ENCODE measurements around the gene NELFB. TPM values are rescaled to one million over a fixed set of nuclear protein-coding genes. Genes with fewer than 3 reads are reported as not detected.

NELFB gene
- polyA plus RNA-seq, 1 donor (not counting 4 experiments of a cell fraction or from before 2014, with no cell fraction given), result 25.1 TPM

DNA sequence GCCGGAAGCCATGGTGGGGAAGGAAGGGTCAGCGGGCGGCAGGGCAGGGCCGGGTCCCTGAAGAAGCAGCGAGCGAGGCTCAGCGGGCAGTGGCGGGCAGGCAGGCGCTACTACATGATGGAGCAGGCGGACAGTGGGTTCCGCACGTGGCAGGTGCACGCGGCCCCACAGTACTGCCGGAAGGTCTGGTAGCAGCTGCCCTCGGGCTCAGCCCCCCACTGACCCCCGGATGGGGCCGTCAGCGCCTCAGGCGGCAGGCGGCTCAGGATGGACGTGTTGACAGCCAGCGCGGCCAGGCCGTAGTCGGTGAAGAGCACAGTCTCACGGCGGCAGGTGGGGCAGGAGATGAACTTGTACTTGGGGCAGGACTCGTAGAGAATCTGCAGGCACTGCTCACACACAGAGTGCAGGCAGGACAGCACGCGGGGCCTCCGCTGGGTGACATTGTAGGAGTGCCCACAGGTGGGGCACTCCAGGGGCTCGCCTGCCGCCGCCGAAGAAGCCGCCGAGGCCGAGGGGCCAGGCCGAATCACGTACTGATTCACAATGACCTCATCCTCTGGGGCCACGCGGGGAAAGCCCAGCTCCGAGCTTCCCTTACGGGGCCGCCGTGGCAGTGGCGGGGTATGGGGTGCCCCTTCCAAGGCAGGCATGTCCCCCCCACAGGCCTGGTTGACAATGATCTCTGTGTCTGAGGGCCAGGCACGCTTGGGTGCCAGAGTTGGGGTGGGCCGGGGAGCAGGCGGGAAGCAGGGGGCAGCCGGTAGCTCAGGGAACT, 34.6 kb upstream of the NELFB start:
- FAIRE-seq, result no peak
- H3K36me3 ChIP-seq (ENCODE audit: control insufficient read depth in 2 of 2, extremely low read depth in 1 of 2, insufficient read depth in 2 of 2, low read length in 2 of 2), result peaks cover 3 to 8% of the 10 kb centered on the region in 2 experiments
- peaks cover 39% of the 10 kb centered on the region for H3K4me1 ChIP-seq (ENCODE audit: control insufficient read depth, extremely low read depth, insufficient read depth, low read length)
- no peak overlapping the region for H3K9ac ChIP-seq (ENCODE audit: control insufficient read depth, extremely low read depth, insufficient read depth, low read length)
- no peaks in the 10 kb centered on the region for H3K79me2 ChIP-seq (ENCODE audit: control insufficient read depth, insufficient read depth, low read length)
- no peak overlapping the region for H2AFZ ChIP-seq (ENCODE audit: control insufficient read depth, low read length)
- TF ChIP-seq EZH2 (IDR thresholded peaks at IDR 0.05; ENCODE audit: low read length), result no peak
- TF ChIP-seq, protein P1, sequence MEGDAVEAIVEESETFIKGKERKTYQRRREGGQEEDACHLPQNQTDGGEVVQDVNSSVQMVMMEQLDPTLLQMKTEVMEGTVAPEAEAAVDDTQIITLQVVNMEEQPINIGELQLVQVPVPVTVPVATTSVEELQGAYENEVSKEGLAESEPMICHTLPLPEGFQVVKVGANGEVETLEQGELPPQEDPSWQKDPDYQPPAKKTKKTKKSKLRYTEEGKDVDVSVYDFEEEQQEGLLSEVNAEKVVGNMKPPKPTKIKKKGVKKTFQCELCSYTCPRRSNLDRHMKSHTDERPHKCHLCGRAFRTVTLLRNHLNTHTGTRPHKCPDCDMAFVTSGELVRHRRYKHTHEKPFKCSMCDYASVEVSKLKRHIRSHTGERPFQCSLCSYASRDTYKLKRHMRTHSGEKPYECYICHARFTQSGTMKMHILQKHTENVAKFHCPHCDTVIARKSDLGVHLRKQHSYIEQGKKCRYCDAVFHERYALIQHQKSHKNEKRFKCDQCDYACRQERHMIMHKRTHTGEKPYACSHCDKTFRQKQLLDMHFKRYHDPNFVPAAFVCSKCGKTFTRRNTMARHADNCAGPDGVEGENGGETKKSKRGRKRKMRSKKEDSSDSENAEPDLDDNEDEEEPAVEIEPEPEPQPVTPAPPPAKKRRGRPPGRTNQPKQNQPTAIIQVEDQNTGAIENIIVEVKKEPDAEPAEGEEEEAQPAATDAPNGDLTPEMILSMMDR (optimal IDR thresholded peaks at IDR 0.05 in 1 of 3, IDR thresholded peaks at IDR 0.05 in 1 of 3, conservative IDR thresholded peaks at IDR 0.05 in 1 of 3; ENCODE audit: extremely low read depth in 1 of 3, insufficient read depth in 2 of 3, low read length in 3 of 3), result no peak
- H3K4me3 ChIP-seq (ENCODE audit: control insufficient read depth in 2 of 3, extremely low read depth in 1 of 3, insufficient read depth in 2 of 3, low read depth in 1 of 3, low read length in 3 of 3), result no peak overlapping the region
- no peaks in the 10 kb centered on the region for H3K9me3 ChIP-seq (ENCODE audit: control insufficient read depth, low read depth, low read length)
- dilution Hi-C loops (cut with MboI; ENCODE audit: extremely low pct_ligation_motif_present, low sequenced_read_pairs), result no loop called here
- no peaks in the 10 kb centered on the region for H4K20me1 ChIP-seq (ENCODE audit: control insufficient read depth, extremely low read depth, insufficient read depth, low read length)
- no peak overlapping the region for H3K4me2 ChIP-seq (ENCODE audit: control insufficient read depth, extremely low read depth, insufficient read depth, low read depth, low read length)
- no peak for DNase-seq (ENCODE audit: low read depth, low spot score)
- H3K27ac ChIP-seq (ENCODE audit: control insufficient read depth, insufficient read depth, low read length), result no peak overlapping the region
- H3K9me1 ChIP-seq (ENCODE audit: control insufficient read depth, extremely low read depth, insufficient read depth, low read length), result no peaks in the 10 kb centered on the region
- no peaks in the 10 kb centered on the region for H3K27me3 ChIP-seq (ENCODE audit: control insufficient read depth, extremely low read depth, insufficient read depth, low read length)

DNA sequence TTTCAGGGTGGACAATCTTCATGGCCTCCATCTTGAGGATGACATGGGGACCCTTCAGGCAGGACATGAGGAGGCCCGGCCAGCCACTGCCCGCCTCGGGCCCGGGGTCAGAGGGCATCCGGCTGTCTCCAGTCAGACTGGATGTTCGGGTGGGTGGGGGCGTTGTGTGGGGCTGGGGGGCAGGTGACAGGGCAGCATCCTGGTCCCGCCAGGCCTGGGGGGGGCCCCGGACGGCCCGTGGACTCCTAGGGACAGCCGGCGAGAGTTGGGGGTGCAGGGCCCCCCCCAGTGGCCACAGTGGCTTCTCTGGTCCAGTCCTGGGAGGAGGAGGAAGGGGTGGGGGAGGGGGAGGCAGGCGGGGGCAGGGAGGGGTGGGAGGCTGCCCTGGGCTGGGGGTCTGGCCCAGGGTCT, 34.0 kb upstream of the NELFB start:
- no peak overlapping the region for H3K4me3 ChIP-seq (ENCODE audit: control insufficient read depth in 2 of 3, extremely low read depth in 1 of 3, insufficient read depth in 2 of 3, low read depth in 1 of 3, low read length in 3 of 3)
- H4K20me1 ChIP-seq (ENCODE audit: control insufficient read depth, extremely low read depth, insufficient read depth, low read length), result no peaks in the 10 kb centered on the region
- H3K36me3 ChIP-seq (ENCODE audit: control insufficient read depth in 2 of 2, extremely low read depth in 1 of 2, insufficient read depth in 2 of 2, low read length in 2 of 2), result peaks cover 2 to 5% of the 10 kb centered on the region in 2 experiments
- H3K9ac ChIP-seq (ENCODE audit: control insufficient read depth, extremely low read depth, insufficient read depth, low read length), result no peak overlapping the region
- H3K79me2 ChIP-seq (ENCODE audit: control insufficient read depth, insufficient read depth, low read length), result no peaks in the 10 kb centered on the region
- DNase-seq (ENCODE audit: low read depth, low spot score) (no peak), FAIRE-seq (no peak)
- no peaks in the 10 kb centered on the region for H3K27me3 ChIP-seq (ENCODE audit: control insufficient read depth, extremely low read depth, insufficient read depth, low read length)
- no peaks in the 10 kb centered on the region for H3K9me3 ChIP-seq (ENCODE audit: control insufficient read depth, low read depth, low read length)
- H3K27ac ChIP-seq (ENCODE audit: control insufficient read depth, insufficient read depth, low read length), result no peak overlapping the region
- no peaks in the 10 kb centered on the region for H3K9me1 ChIP-seq (ENCODE audit: control insufficient read depth, extremely low read depth, insufficient read depth, low read length)
- H2AFZ ChIP-seq (ENCODE audit: control insufficient read depth, low read length), result no peak overlapping the region
- no peak overlapping the region for H3K4me2 ChIP-seq (ENCODE audit: control insufficient read depth, extremely low read depth, insufficient read depth, low read depth, low read length)
- no peak for TF ChIP-seq EZH2 (IDR thresholded peaks at IDR 0.05; ENCODE audit: low read length)
- TF ChIP-seq, protein P1 (optimal IDR thresholded peaks at IDR 0.05 in 1 of 3, IDR thresholded peaks at IDR 0.05 in 1 of 3, conservative IDR thresholded peaks at IDR 0.05 in 1 of 3; ENCODE audit: extremely low read depth in 1 of 3, insufficient read depth in 2 of 3, low read length in 3 of 3), result no peak
- peaks cover 43% of the 10 kb centered on the region for H3K4me1 ChIP-seq (ENCODE audit: control insufficient read depth, extremely low read depth, insufficient read depth, low read length)
- dilution Hi-C loops (cut with MboI; ENCODE audit: extremely low pct_ligation_motif_present, low sequenced_read_pairs), result no loop called here
